Keratinocyte (primary cell): ENCODE data around the gene ZNF823. TPM values are rescaled to one million over a fixed set of nuclear protein-coding genes. Genes with fewer than 3 reads are reported as not detected.

ENCODE experiments used
- DNase-seq: peaks from one replicate; pipeline ENCODE4 v3.0.0-alpha.2; 2011; ENCODE audit warnings: low read depth, missing footprints, low spot score
- FAIRE-seq: peaks from 2 replicates; lab custom pipeline; 2011; peaks lifted over from hg19 to GRCh38; lab: Jason Lieb, UNC
- H2AFZ ChIP-seq: 2 replicates; pipeline ENCODE4 v1.6.0; 2012; ENCODE audit warnings: low read length, control low read depth, inconsistent platforms; ENCODE audit not compliant: control insufficient read depth
- H3K27ac ChIP-seq: 2 replicates; pipeline ENCODE4 v1.5.1; 2011; ENCODE audit warnings: low read length; ENCODE audit not compliant: control insufficient read depth, insufficient read depth
- H3K27me3 ChIP-seq: 3 replicates; pipeline ENCODE4 v1.6.0; 2011; ENCODE audit warnings: low read length; ENCODE audit not compliant: control insufficient read depth, insufficient read depth; ENCODE audit errors: extremely low read depth
- H3K36me3 ChIP-seq, 2 experiments: 2 replicates in 1 of 2; 3 replicates in 1 of 2; pipeline ENCODE4 v1.5.1; 2011; ENCODE audit warnings: low read length in 2 of 2, mild to moderate bottlenecking in 1 of 2; ENCODE audit not compliant: control insufficient read depth in 2 of 2, insufficient read depth in 2 of 2; ENCODE audit errors: extremely low read depth in 1 of 2
- H3K4me1 ChIP-seq: 3 replicates; pipeline ENCODE4 v1.5.1; 2011; ENCODE audit warnings: low read length; ENCODE audit not compliant: control insufficient read depth, insufficient read depth; ENCODE audit errors: extremely low read depth
- H3K4me2 ChIP-seq: 3 replicates; pipeline ENCODE4 v1.6.0; 2011; ENCODE audit warnings: low read depth, low read length; ENCODE audit not compliant: control insufficient read depth, insufficient read depth; ENCODE audit errors: extremely low read depth
- H3K4me3 ChIP-seq, 3 experiments: fragments of 200-600 bp in 1 of 3; sonication (generic) in 1 of 3; 2 replicates in 2 of 3; 3 replicates in 1 of 3; pipeline ENCODE4 v1.5.1; 2011 to 2016; ENCODE audit warnings: low read length in 3 of 3, mild to moderate bottlenecking in 3 of 3, control low read depth in 2 of 3, inconsistent platforms in 1 of 3, low read depth in 1 of 3, mixed read lengths in 1 of 3, mixed run types in 1 of 3, moderate library complexity in 1 of 3; ENCODE audit not compliant: control insufficient read depth in 2 of 3, insufficient read depth in 2 of 3; ENCODE audit errors: extremely low read depth in 1 of 3
- H3K79me2 ChIP-seq: 2 replicates; pipeline ENCODE4 v1.6.0; 2012; ENCODE audit warnings: low read length; ENCODE audit not compliant: control insufficient read depth, insufficient read depth
- H3K9ac ChIP-seq: 3 replicates; pipeline ENCODE4 v1.6.0; 2011; ENCODE audit warnings: low read length; ENCODE audit not compliant: control insufficient read depth, insufficient read depth; ENCODE audit errors: extremely low read depth
- H3K9me1 ChIP-seq: 3 replicates; pipeline ENCODE4 v1.6.0; 2011; ENCODE audit warnings: low read length; ENCODE audit not compliant: control insufficient read depth, insufficient read depth; ENCODE audit errors: extremely low read depth
- H3K9me3 ChIP-seq: 2 replicates; pipeline ENCODE4 v1.5.1; 2012; ENCODE audit warnings: low read depth, low read length; ENCODE audit not compliant: control insufficient read depth
- H4K20me1 ChIP-seq: 3 replicates; pipeline ENCODE4 v1.6.0; 2011; ENCODE audit warnings: low read length; ENCODE audit not compliant: control insufficient read depth, insufficient read depth; ENCODE audit errors: extremely low read depth
- CTCF ChIP-seq, 3 experiments: IDR thresholded peaks in 1 of 3; conservative IDR thresholded peaks in 1 of 3; optimal IDR thresholded peaks in 1 of 3; 2 replicates in 2 of 3; 3 replicates in 1 of 3; pipeline versions ENCODE3 to v1.5.1; 2011; ENCODE audit warnings: low read length in 3 of 3, mild to moderate bottlenecking in 3 of 3, moderate library complexity in 2 of 3, control low read depth in 1 of 3, inconsistent platforms in 1 of 3; ENCODE audit not compliant: insufficient read depth in 2 of 3; ENCODE audit errors: extremely low read depth in 1 of 3
- EZH2 ChIP-seq: IDR thresholded peaks from one replicate; pipeline ENCODE4 v1.6.1; 2012; ENCODE audit warnings: inconsistent platforms, mild to moderate bottlenecking, low read length, moderate library complexity
- dilution Hi-C: fragments of 300-500 bp; cut with MboI; formaldehyde crosslinking; loops from one replicate; pipeline ENCODE4 v1.7.0; 2020; ENCODE audit warnings: low sequenced_read_pairs; ENCODE audit not compliant: extremely low pct_ligation_motif_present
- polyA plus RNA-seq, 5 experiments: library from polyadenylated mRNA; depleted of rRNA in 3 of 5; stranded (reverse) in 3 of 5; stranded (forward) in 1 of 5; unstranded in 1 of 5; fragments of >200 nt; gene quantifications; 1 replicate in 1 of 5; 2 replicates in 3 of 5; 3 replicates in 1 of 5; pipeline versions ENCODE4 v1.2.1 to v1.2.3, GENCODE V29; 2011 to 2012; ENCODE audit warnings: missing spikeins in 2 of 5, low read depth in 1 of 5, low replicate concordance in 1 of 5

The ZNF823 gene
- polyA plus RNA-seq, 1 donor (not counting 4 experiments of a cell fraction or from before 2014, with no cell fraction given): 6.3 TPM

- H3K4me1 ChIP-seq: no peaks in the 10 kb centered on the region
- no peaks in the 10 kb centered on the region for H3K27me3 ChIP-seq
- no peaks in the 10 kb centered on the region for H3K9me3 ChIP-seq
- no peak for DNase-seq
- H3K79me2 ChIP-seq: no peaks in the 10 kb centered on the region
- FAIRE-seq: no peak
- H3K9me1 ChIP-seq: no peaks in the 10 kb centered on the region
- TF ChIP-seq CTCF (optimal IDR thresholded peaks at IDR 0.05 in 1 of 3, IDR thresholded peaks at IDR 0.05 in 1 of 3, conservative IDR thresholded peaks at IDR 0.05 in 1 of 3; ENCODE audit: extremely low read depth in 1 of 3, insufficient read depth in 2 of 3, low read length in 3 of 3): no peak
- no peak for TF ChIP-seq EZH2
- H4K20me1 ChIP-seq: no peaks in the 10 kb centered on the region
- H3K9ac ChIP-seq: no peak overlapping the region
- no peaks in the 10 kb centered on the region for H3K36me3 ChIP-seq
- dilution Hi-C loops: no loop called here
- no peak overlapping the region for H3K4me3 ChIP-seq
- no peak overlapping the region for H2AFZ ChIP-seq
- H3K4me2 ChIP-seq: no peak overlapping the region
- no peak overlapping the region for H3K27ac ChIP-seq
Observed at GRCh38 chr19:11749751-11750150, 11.0 kb upstream of the ZNF823 start.

- H3K4me3 ChIP-seq: no peak overlapping the region
- H3K9me3 ChIP-seq: no peaks in the 10 kb centered on the region
- no peak overlapping the region for H2AFZ ChIP-seq
- no peaks in the 10 kb centered on the region for H3K79me2 ChIP-seq
- no peaks in the 10 kb centered on the region for H3K9me1 ChIP-seq
- H3K4me2 ChIP-seq: no peak overlapping the region
- H3K27me3 ChIP-seq: no peaks in the 10 kb centered on the region
- no peaks in the 10 kb centered on the region for H3K36me3 ChIP-seq
- no peak overlapping the region for H3K27ac ChIP-seq
- dilution Hi-C loops: no loop called here
- no peaks in the 10 kb centered on the region for H4K20me1 ChIP-seq
- no peaks in the 10 kb centered on the region for H3K4me1 ChIP-seq
- no peak for DNase-seq
- no peak overlapping the region for H3K9ac ChIP-seq
- TF ChIP-seq CTCF (optimal IDR thresholded peaks at IDR 0.05 in 1 of 3, IDR thresholded peaks at IDR 0.05 in 1 of 3, conservative IDR thresholded peaks at IDR 0.05 in 1 of 3; ENCODE audit: extremely low read depth in 1 of 3, insufficient read depth in 2 of 3, low read length in 3 of 3) (no peak), EZH2 (no peak)
- FAIRE-seq: no peak
Observed at GRCh38 chr19:11747277-11747676, 8.5 kb upstream of the ZNF823 start.
